ENCODE data around the gene RFXAP. TPM values are rescaled to one million over a fixed set of nuclear protein-coding genes. Genes with fewer than 3 reads are reported as not detected.

Gene RFXAP
- total and polyA plus RNA-seq, 9 of the 15 experiments (the other 6 are each of a cell fraction or from before 2014, with no cell fraction given): 2.1 to 9.7 (median 2.9) TPM

DNA sequence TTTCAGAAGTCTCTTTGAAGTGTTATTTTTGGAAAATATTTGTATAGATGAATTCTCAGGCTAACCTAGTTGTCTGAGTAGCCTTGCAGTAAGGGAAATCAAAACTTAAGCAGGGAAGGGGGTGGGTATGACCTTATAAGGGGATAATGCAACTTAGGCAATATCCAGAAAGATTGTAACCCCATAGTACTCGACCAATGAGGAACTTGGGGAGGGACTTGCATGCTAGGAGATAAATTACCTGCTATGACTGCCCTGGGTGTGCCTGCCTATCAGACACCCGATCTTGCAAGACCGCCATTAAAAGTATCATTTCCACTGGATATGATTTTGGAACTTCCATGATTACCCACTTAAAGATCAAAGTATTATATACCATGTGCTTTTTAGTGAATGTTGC, 23.0 kb upstream of the RFXAP start:
- H3K9me1 ChIP-seq (ENCODE audit: control insufficient read depth, insufficient read depth, low read length): no peaks in the 10 kb centered on the region
- H3K4me1 ChIP-seq (replicated peaks in 1 of 2; ENCODE audit: control insufficient read depth in 2 of 2, insufficient read depth in 2 of 2, low read length in 2 of 2): no peaks in the 10 kb centered on the region
- H2AFZ ChIP-seq (ENCODE audit: low read depth, low read length): no peak overlapping the region
- H3K9ac ChIP-seq (ENCODE audit: insufficient read depth in 1 of 2, low read depth in 2 of 2, low read length in 2 of 2): no peak overlapping the region
- H3K4me3 ChIP-seq: no peak overlapping the region
- CTCF ChIA-PET (ENCODE audit: low intra/inter-chr PET ratio): no interaction called here
- 0% methylated on average over 3 of the region's 3 CpGs for WGBS (ENCODE audit: insufficient coverage, low coverage, missing lambda C conversion rate)
- no peak overlapping the region for H3K27ac ChIP-seq (ENCODE audit: extremely low read depth, low read depth, low read length)
- FAIRE-seq (no peak), DNase-seq (ENCODE audit: extremely low read depth in 1 of 4, low spot score in 3 of 4) (no peak), ATAC-seq (no peak)
- BruUV-seq (replicated peaks): no TSS peak
- in situ Hi-C loops (cut with MboI) (no loop called here), intact Hi-C loops (cut with micrococcal nuclease) (no loop called here)
- POLR2A ChIA-PET: no interaction called here
- H3K79me2 ChIP-seq (ENCODE audit: control insufficient read depth, insufficient read depth, low read length): no peaks in the 10 kb centered on the region
- no peaks in the 10 kb centered on the region for H3K9me3 ChIP-seq (replicated peaks; ENCODE audit: control insufficient read depth, insufficient read depth, low read depth, low read length)
- no peak overlapping the region for H3K4me2 ChIP-seq (ENCODE audit: insufficient read depth, low read length)
- no peaks in the 10 kb centered on the region for H4K20me1 ChIP-seq (replicated peaks; ENCODE audit: control insufficient read depth, insufficient read depth, low read length)
- H3K36me3 ChIP-seq (ENCODE audit: control insufficient read depth, insufficient read depth, low read length): no peaks in the 10 kb centered on the region
- peaks cover 0 to 3% of the 10 kb centered on the region in 2 experiments; a peak in 1 of 5 replicates for H3K27me3 ChIP-seq (ENCODE audit: control insufficient read depth in 2 of 2, insufficient read depth in 2 of 2, low read length in 2 of 2)
- TF ChIP-seq BRD4 (IDR thresholded peaks at IDR 0.05) (no peak), ZNF3 (CRISPR knock-in tag; IDR thresholded peaks at IDR 0.05) (no peak), MEIS2 (IDR thresholded peaks at IDR 0.05; ENCODE audit: partially characterized antibody) (peak; percentile 72), SRF (CRISPR knock-in tag; IDR thresholded peaks at IDR 0.05) (peak in 1 of 2 experiments; percentile 88; a peak in 2 of 4 replicates), HDGF (IDR thresholded peaks at IDR 0.05) (no peak)
- TF ChIP-seq, protein P1, sequence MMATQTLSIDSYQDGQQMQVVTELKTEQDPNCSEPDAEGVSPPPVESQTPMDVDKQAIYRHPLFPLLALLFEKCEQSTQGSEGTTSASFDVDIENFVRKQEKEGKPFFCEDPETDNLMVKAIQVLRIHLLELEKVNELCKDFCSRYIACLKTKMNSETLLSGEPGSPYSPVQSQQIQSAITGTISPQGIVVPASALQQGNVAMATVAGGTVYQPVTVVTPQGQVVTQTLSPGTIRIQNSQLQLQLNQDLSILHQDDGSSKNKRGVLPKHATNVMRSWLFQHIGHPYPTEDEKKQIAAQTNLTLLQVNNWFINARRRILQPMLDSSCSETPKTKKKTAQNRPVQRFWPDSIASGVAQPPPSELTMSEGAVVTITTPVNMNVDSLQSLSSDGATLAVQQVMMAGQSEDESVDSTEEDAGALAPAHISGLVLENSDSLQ (IDR thresholded peaks at IDR 0.05): peak; percentile 79
- TF ChIP-seq, protein P2, sequence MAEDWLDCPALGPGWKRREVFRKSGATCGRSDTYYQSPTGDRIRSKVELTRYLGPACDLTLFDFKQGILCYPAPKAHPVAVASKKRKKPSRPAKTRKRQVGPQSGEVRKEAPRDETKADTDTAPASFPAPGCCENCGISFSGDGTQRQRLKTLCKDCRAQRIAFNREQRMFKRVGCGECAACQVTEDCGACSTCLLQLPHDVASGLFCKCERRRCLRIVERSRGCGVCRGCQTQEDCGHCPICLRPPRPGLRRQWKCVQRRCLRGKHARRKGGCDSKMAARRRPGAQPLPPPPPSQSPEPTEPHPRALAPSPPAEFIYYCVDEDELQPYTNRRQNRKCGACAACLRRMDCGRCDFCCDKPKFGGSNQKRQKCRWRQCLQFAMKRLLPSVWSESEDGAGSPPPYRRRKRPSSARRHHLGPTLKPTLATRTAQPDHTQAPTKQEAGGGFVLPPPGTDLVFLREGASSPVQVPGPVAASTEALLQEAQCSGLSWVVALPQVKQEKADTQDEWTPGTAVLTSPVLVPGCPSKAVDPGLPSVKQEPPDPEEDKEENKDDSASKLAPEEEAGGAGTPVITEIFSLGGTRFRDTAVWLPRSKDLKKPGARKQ (CRISPR knock-in tag; IDR thresholded peaks at IDR 0.05): no peak
